ENCODE measurements around the gene IFNG.

The IFNG gene

GRCh38 chr12:68178184-68178583 is 18.6 kb upstream of the IFNG start:
- TF ChIP-seq PPARA (CRISPR knock-in tag; IDR thresholded peaks at IDR 0.05; ENCODE audit: borderline replicate concordance) (no peak), ZC3H10 (CRISPR knock-in tag; IDR thresholded peaks at IDR 0.05) (no peak), PATZ1 (CRISPR knock-in tag; IDR thresholded peaks at IDR 0.05; ENCODE audit: borderline replicate concordance) (no peak)
- ATAC-seq = no peak

- TF ChIP-seq ARNTL (CRISPR knock-in tag; IDR thresholded peaks at IDR 0.05; ENCODE audit: borderline replicate concordance, low read depth) (no peak), SNAI2 (CRISPR knock-in tag; IDR thresholded peaks at IDR 0.05) (no peak), BACH2 (CRISPR knock-in tag; IDR thresholded peaks at IDR 0.05; ENCODE audit: borderline replicate concordance) (no peak), CSRNP3 (CRISPR knock-in tag; IDR thresholded peaks at IDR 0.05) (no peak), ZNF70 (CRISPR knock-in tag; IDR thresholded peaks at IDR 0.05) (no peak), RARB (CRISPR knock-in tag; IDR thresholded peaks at IDR 0.05) (no peak), ISL1 (CRISPR knock-in tag; IDR thresholded peaks at IDR 0.05) (no peak), CREB5 (CRISPR knock-in tag; IDR thresholded peaks at IDR 0.05; ENCODE audit: low read depth) (no peak), ESRRG (CRISPR knock-in tag; IDR thresholded peaks at IDR 0.05) (no peak), ZNF8 (CRISPR knock-in tag; IDR thresholded peaks at IDR 0.05) (no peak), OSR1 (CRISPR knock-in tag; IDR thresholded peaks at IDR 0.05) (no peak), TOX (CRISPR knock-in tag; IDR thresholded peaks at IDR 0.05; ENCODE audit: borderline replicate concordance) (no peak), GLIS3 (CRISPR knock-in tag; IDR thresholded peaks at IDR 0.05) (no peak), ZC3H10 (CRISPR knock-in tag; IDR thresholded peaks at IDR 0.05) (no peak)
- TF ChIP-seq, protein P1, sequence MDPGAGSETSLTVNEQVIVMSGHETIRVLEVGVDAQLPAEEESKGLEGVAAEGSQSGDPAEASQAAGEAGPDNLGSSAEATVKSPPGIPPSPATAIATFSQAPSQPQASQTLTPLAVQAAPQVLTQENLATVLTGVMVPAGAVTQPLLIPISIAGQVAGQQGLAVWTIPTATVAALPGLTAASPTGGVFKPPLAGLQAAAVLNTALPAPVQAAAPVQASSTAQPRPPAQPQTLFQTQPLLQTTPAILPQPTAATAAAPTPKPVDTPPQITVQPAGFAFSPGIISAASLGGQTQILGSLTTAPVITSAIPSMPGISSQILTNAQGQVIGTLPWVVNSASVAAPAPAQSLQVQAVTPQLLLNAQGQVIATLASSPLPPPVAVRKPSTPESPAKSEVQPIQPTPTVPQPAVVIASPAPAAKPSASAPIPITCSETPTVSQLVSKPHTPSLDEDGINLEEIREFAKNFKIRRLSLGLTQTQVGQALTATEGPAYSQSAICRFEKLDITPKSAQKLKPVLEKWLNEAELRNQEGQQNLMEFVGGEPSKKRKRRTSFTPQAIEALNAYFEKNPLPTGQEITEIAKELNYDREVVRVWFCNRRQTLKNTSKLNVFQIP (CRISPR knock-in tag; IDR thresholded peaks at IDR 0.05; ENCODE audit: borderline replicate concordance, low read depth) = no peak
- no peak for ATAC-seq
Observed at GRCh38 chr12:68177562-68177961, 18.0 kb upstream of the IFNG start.

DNA sequence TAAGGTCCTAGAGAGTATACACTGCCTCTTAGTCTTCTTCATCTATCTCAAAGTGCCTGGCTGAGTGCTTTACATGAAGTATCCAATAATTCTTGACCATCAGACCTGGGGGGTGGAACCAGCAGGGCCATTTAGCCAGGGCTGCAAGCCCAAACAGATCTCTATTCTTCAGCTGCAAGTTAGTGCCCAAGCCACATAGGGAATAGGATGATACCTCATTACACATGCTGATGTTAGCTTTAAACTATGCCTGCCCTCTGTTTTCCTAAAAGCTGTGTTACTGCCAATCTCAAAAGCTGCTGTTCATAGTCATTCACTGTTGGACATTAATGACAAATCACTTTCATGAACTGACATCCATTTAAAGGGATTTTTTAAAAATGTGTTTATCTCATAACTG is 16.7 kb upstream of the IFNG start:
- no peak for TF ChIP-seq PATZ1 (CRISPR knock-in tag; IDR thresholded peaks at IDR 0.05; ENCODE audit: borderline replicate concordance)
- no peak for TF ChIP-seq TOX (CRISPR knock-in tag; IDR thresholded peaks at IDR 0.05; ENCODE audit: borderline replicate concordance)
- TF ChIP-seq, protein P1 (CRISPR knock-in tag; IDR thresholded peaks at IDR 0.05; ENCODE audit: borderline replicate concordance, low read depth) = no peak
- TF ChIP-seq ZFP3 (CRISPR knock-in tag; IDR thresholded peaks at IDR 0.05) = no peak
- no peak for TF ChIP-seq ZNF8 (CRISPR knock-in tag; IDR thresholded peaks at IDR 0.05)
- TF ChIP-seq ZNF565 (CRISPR knock-in tag; conservative IDR thresholded peaks at IDR 0.05; ENCODE audit: low read depth) = no peak
- TF ChIP-seq CSRNP3 (CRISPR knock-in tag; IDR thresholded peaks at IDR 0.05) = no peak
- no peak for TF ChIP-seq RARB (CRISPR knock-in tag; IDR thresholded peaks at IDR 0.05)
- TF ChIP-seq ARNTL (CRISPR knock-in tag; IDR thresholded peaks at IDR 0.05; ENCODE audit: borderline replicate concordance, low read depth) = no peak
- TF ChIP-seq CSDC2 (CRISPR knock-in tag; IDR thresholded peaks at IDR 0.05) = no peak
- TF ChIP-seq BACH2 (CRISPR knock-in tag; IDR thresholded peaks at IDR 0.05; ENCODE audit: borderline replicate concordance) = no peak
- TF ChIP-seq PPARA (CRISPR knock-in tag; IDR thresholded peaks at IDR 0.05; ENCODE audit: borderline replicate concordance) = no peak
- TF ChIP-seq ESRRG (CRISPR knock-in tag; IDR thresholded peaks at IDR 0.05) = no peak
- TF ChIP-seq CREB5 (CRISPR knock-in tag; IDR thresholded peaks at IDR 0.05; ENCODE audit: low read depth) = no peak
- no peak for TF ChIP-seq GLIS3 (CRISPR knock-in tag; IDR thresholded peaks at IDR 0.05)
- TF ChIP-seq ZFP30 (CRISPR knock-in tag; IDR thresholded peaks at IDR 0.05) = no peak
- no peak for TF ChIP-seq ISL1 (CRISPR knock-in tag; IDR thresholded peaks at IDR 0.05)
- TF ChIP-seq ZC3H10 (CRISPR knock-in tag; IDR thresholded peaks at IDR 0.05) = no peak
- ATAC-seq = no peak

Measured in SK-N-SH treated with all-trans-retinoic acid at 6 μM for 48 hours (cell line).